NCI-H1417 treated with DMSO at 0.1 percent for 48 hours (cell line): ENCODE data around the gene SNAI3.

Source experiments
- DNase-seq: peaks from one replicate; lab custom pipeline; 2025; lab: John Stamatoyannopoulos, UW

Gene SNAI3

GRCh38 chr16:88686439-88687253, at the start of gene SNAI3:
TSS of gene SNAI3 (minus strand) at chr16:88686507. CDS start at chr16:88686406, 101 bp downstream.
- DNase-seq = no peak

DNA sequence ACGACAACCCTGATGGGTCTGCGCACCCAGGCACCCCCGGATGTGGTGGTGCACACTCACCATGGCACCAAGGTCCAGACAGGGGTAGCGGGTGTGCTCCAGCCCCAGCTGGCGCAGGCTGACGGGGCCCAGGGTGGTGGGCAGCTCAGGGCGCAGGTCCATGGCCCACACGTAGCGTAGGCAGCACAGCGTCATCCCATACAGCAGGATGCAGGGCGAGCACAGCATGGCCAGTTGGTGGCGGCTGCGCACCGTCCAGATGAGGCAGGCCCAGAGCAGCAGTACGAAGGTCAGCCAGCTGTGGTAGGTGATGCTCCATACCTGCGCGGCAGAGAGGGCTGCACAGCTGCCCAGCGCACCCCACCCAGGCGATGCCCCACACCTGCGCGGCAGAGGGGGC, 49.8 kb upstream of the SNAI3 start:
- no peak for DNase-seq

DNA sequence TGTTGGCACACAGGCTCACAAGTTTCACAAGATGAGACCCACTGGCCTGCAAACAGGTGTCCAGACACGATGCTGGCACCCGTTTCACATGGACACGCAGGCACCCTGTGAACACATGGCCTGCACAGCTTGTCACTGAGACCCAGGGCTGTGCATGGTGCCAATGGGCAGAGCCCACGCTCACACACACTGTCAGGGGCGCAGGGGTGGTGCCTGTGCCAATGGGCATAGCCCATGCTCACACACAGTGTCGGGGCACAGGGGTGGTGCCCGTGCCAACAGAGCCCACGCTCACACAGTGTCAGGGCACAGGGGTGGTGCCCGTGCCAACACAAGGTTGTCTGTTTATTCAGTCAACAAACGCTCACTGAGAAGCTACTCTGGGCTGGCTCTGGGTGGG, 49.3 kb upstream of the SNAI3 start:
- no peak for DNase-seq

DNA sequence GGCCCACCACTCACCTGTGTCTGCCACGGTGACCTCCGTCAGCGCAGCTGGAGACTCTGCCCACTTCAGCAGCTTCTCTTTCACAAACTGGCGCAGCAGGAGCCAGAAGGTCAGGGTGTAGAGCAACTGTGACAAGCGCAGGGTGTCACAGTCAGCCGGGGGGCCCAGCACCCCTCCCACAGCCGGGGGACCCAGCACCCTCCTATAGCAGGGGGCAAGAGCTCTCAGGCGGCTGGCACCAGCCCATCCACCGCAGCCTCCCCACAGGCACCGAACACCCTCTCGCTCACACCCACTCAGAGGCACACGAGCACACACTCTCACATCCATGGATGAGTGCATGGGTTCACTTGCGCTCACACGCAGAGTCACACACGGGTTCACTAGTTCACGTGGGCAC, 48.8 kb upstream of the SNAI3 start:
- no peak for DNase-seq

DNA sequence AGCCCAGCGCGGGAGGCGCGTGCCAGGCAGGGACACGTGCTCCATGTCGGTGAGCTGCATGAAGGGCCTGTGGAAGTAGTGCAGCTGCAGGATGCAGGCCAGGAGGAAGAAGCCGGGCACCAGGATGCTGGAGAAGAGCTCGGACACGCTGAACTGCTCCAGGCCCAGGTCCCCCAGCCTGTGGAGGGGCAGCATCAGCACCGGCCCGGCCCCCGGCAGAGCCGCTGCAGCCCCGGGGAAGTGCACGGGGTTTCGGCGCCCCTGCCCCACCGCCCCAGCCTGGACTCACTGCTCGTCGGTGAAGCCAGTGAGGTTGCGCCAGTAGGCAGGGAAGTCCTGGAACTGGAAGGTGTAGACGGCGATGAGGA, 48.0 kb upstream of the SNAI3 start:
- DNase-seq = no peak

DNA sequence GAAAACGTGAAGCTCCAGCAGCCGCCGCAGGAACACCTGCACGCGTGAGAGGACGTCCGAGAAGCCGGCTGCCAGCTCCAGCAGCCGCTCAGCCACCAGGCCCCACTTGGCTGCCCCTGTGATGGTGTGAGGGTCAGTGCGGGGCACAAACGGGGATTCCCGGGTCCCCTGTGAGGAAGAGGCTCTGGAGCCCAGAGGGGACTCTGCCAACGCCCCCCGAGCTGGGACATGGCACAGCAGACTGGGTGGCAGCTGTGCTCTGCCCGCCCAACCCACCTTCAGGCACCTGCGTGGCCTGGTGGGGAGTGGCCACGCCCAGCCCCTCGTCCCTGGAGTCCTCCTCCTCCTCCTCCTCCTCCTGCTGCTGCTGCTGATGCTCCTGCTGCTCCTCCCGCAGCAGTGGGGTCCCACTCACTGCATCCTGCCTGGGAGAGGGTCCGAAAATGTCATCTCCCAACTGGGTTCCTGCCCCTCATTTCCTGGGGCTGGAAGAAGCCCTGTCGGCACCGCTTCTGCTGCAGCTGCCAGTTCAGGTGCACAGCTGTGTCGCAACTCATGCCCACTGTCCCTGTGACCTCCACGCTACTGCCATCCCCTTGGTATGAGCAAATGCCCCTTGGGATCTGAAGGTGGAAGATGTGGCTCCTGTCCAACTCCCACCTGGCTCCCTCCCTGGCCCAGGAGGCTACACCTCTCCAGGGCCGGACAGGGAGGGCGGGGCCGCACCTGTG, 47.5 kb upstream of the SNAI3 start:
- no peak for DNase-seq

DNA sequence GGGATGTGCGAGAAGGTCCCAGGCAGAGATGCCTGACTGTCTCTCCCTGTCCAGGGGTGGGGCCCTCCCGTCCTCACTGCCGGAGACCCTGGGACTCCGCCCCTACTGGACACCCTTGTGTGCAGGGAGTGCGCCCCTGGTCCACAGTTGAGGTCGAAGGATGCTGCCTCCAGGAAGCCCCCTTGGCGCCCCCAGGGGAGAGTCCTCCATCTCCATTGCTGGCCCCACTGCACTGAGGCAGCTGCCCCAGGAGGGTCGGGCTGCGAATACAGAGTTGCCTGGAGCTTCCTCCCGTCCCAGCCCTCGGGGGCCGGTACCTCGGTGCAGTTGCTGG, 46.6 kb upstream of the SNAI3 start:
- DNase-seq = no peak

DNA sequence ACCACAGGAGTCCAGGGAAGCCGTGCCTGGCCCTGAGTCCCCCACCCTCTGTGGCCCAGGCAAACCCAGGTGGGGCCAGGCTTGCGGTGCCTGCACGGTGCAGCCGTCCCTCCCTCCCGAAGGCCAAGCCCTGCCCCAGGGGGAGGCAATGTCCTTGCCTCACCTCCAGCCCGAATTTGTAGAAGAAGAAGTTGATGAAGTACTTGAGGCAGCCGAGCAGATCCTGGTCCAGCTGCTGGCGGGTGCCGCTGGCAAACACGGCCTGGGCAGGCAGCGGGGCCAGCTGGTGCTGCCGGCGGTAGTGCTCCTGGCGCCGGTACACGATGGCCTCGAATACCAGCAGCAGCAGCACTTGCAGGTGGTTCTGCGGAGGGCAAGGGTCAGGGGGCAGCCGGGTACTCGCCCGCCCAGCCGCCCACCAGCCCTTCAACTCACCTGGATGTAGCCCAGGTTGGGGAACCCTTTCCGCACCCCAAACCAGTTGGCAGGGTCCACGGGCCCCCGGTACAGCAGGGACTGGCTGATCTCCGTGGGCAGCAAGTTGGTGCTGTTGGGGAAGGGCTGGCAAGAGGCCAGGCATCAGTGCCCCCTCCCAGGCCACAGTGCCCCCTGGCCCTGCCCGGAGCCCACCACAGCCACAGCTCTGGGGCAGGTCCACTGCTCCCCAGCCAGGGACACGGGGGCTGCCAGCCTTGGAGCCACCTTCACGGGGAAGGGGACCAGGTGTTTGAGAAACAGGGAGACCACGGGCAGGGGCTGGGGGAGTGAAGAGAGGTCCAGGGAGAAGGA, 46.1 kb upstream of the SNAI3 start:
- DNase-seq = no peak

- no peak for DNase-seq
These were observed 45.4 kb upstream of the SNAI3 start for GRCh38 chr16:88731699-88732098.

- no peak for DNase-seq
These were observed 44.6 kb upstream of the SNAI3 start for GRCh38 chr16:88730632-88731607.

- no peak for DNase-seq
These were observed 41.6 kb upstream of the SNAI3 start for GRCh38 chr16:88727871-88728270.

- no peak for DNase-seq
These were observed 40.7 kb upstream of the SNAI3 start for GRCh38 chr16:88726981-88727380.

DNA sequence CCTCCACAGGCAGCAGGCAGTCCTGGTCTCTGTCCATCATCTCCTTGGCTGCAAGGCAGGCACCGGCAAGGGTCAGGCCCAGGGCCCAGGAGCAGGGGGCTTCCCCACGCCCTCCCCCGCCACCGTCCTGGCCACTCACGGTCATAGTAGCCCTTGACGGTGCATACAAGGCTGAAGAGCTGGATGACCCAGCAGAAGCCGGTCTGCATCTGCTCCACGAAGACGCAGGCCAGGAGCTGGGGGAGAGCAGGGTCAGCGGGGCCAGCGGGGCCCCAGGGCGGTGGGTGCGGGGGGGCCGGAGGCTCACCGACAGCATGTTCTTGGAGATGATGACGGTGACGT, 40.1 kb upstream of the SNAI3 start:
- no peak for DNase-seq

GRCh38 chr16:88725609-88726407, 39.5 kb upstream of the SNAI3 start:
- DNase-seq = no peak

GRCh38 chr16:88724855-88725555, 38.7 kb upstream of the SNAI3 start:
- no peak for DNase-seq

DNA sequence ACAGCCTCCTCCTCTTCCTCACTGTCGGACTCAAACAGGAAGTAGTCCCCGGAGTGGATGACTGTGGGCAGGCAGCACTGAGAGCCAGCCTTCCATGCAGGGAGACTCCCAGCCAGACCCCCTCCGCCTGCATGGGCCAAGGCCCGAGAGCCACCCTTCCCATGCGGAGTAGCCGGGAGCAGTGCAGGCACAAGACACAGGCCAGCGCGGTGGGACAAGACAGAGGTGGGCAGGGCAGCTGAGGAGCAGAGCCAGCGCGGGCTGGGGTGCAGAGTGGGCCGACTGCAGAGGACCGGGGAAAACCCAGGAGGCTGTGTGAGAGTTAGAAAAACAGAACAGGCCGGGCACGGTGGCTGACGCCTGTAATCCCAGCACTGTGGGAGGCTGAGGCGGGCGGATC, 37.6 kb upstream of the SNAI3 start:
- DNase-seq = no peak

GRCh38 chr16:88723507-88723887, 37.2 kb upstream of the SNAI3 start:
- DNase-seq = no peak

- no peak for DNase-seq
These were observed 36.6 kb upstream of the SNAI3 start for GRCh38 chr16:88722784-88723506.
